ENCODE results near the gene PTPRN2. TPM values are rescaled to one million over a fixed set of nuclear protein-coding genes. Genes with fewer than 3 reads are reported as not detected.

The PTPRN2 gene
- total and polyA plus RNA-seq, 2 of the 8 experiments (the other 6 are each of a cell fraction or from before 2014, with no cell fraction given) = 2.6 to 4.5 TPM

- DNase-seq (ENCODE audit: low read depth in 1 of 2, low spot score in 2 of 2) (no peak), FAIRE-seq (no peak)
- no peak overlapping the region for H2BK120ac ChIP-seq (replicated peaks; ENCODE audit: low read depth, low read length)
- no peak overlapping the region for H3K56ac ChIP-seq (replicated peaks; ENCODE audit: insufficient read length, low read depth, low read length)
- ChIA-PET POLR2A (ENCODE audit: partially characterized antibody) (interaction anchor here (0.9 to 1.4 kb wide), 2 partner anchors 38 to 77 kb away, joined by 3 read pairs; no protein-coding TSS in a partner anchor), CTCF (ENCODE audit: partially characterized antibody) (interaction anchor here (1.2 kb wide), 1 partner anchor 31 kb away, joined by 4 read pairs; no protein-coding TSS in a partner anchor)
- peaks cover 0 to 7% of the 10 kb centered on the region in 2 experiments; a peak in 2 of 4 replicates for H3K79me2 ChIP-seq (ENCODE audit: control insufficient read depth in 1 of 2, insufficient read depth in 2 of 2, low read length in 2 of 2)
- peaks cover 5 to 16% (median 11%) of the 10 kb centered on the region in 4 experiments; a peak in 6 of 7 replicates for H3K4me1 ChIP-seq (replicated peaks in 1 of 4; ENCODE audit: control insufficient read depth in 3 of 4, insufficient read depth in 4 of 4, low read length in 3 of 4)
- no peaks in the 10 kb centered on the region for H3K9me3 ChIP-seq (ENCODE audit: insufficient read depth in 2 of 2, low read depth in 1 of 2, low read length in 1 of 2)
- H4K8ac ChIP-seq (ENCODE audit: extremely low read depth, insufficient read depth, low read length) = no peak overlapping the region
- H2BK20ac ChIP-seq (ENCODE audit: low read length) = no peak overlapping the region; the same call in 1 of the 2 replicates
- no peaks in the 10 kb centered on the region for H3K23me2 ChIP-seq (ENCODE audit: low read depth, low read length)
- WGBS, 2 experiments (ENCODE audit: extremely low coverage in 1 of 2, insufficient coverage in 1 of 2, insufficient read length in 1 of 2, insufficient replicate concordance in 2 of 2, low coverage in 1 of 2, low lambda C conversion rate in 2 of 2, missing lambda C conversion rate in 1 of 2) = 95% methylated on average over 4 of the region's 4 CpGs; no CpG with 5 or more reads in 1 of the 2 experiments
- H3K18ac ChIP-seq (ENCODE audit: extremely low read depth, low read length) = no peak overlapping the region
- H3K4me3 ChIP-seq (ENCODE audit: extremely low read depth in 1 of 4, insufficient read depth in 2 of 4, low read depth in 3 of 4, low read length in 4 of 4) = no peak overlapping the region
- no peak overlapping the region for H2AFZ ChIP-seq (ENCODE audit: low read length)
- H3K9ac ChIP-seq (replicated peaks in 1 of 4; ENCODE audit: extremely low read depth in 1 of 4, low read depth in 3 of 4, low read length in 3 of 4) = no peak overlapping the region
- no peak overlapping the region for H3K14ac ChIP-seq (ENCODE audit: insufficient read length)
- H3K36me3 ChIP-seq (ENCODE audit: control insufficient read depth in 2 of 4, insufficient read depth in 4 of 4, low read length in 3 of 4) = peaks cover 0 to 4% (median 0%) of the 10 kb centered on the region in 4 experiments; a peak in 3 of 8 replicates
- H3K23ac ChIP-seq (ENCODE audit: insufficient read length) = no peak overlapping the region
- H2BK15ac ChIP-seq (ENCODE audit: low read length) = no peak overlapping the region
- H2BK5ac ChIP-seq (ENCODE audit: low read depth, low read length) = peak overlapping the region; percentile 95; the same call in 1 of the 2 replicates
- no peaks in the 10 kb centered on the region for H3K27me3 ChIP-seq (replicated peaks in 1 of 4; ENCODE audit: control insufficient read depth in 3 of 4, extremely low read depth in 1 of 4, insufficient read depth in 3 of 4, low read length in 3 of 4)
- no peak for TF ChIP-seq POLR2AphosphoS5 (IDR thresholded peaks at IDR 0.05; ENCODE audit: low read depth, low read length)
- no peak for TF ChIP-seq E2F6 (IDR thresholded peaks at IDR 0.05)
- TF ChIP-seq JUN (IDR thresholded peaks at IDR 0.05; ENCODE audit: low read depth, low read length) = no peak
- no peak for TF ChIP-seq GABPA (IDR thresholded peaks at IDR 0.05; ENCODE audit: borderline replicate concordance, insufficient read depth, low read length)
- no peak for TF ChIP-seq CREB1 (IDR thresholded peaks at IDR 0.05)
- no peak for TF ChIP-seq CBX8 (IDR thresholded peaks at IDR 0.05; ENCODE audit: borderline replicate concordance, low read depth, low read length)
- no peak for TF ChIP-seq ASH2L (IDR thresholded peaks at IDR 0.05; ENCODE audit: low read length)
- TF ChIP-seq SIX5 (IDR thresholded peaks at IDR 0.05; ENCODE audit: low read depth, low read length) = no peak
- no peak for TF ChIP-seq SIN3A (conservative IDR thresholded peaks at IDR 0.05 in 1 of 2, IDR thresholded peaks at IDR 0.05 in 1 of 2; ENCODE audit: low read depth in 1 of 2, low read length in 2 of 2)
- no peak for TF ChIP-seq BACH1 (IDR thresholded peaks at IDR 0.05; ENCODE audit: low read length)
- no peak overlapping the region for H3K27ac ChIP-seq (ENCODE audit: low read depth, low read length)
- no peak overlapping the region for H4K5ac ChIP-seq (ENCODE audit: insufficient read length, low read depth, low read length)
- peak overlapping the region; percentile 17; the same call in 1 of the 2 replicates for H2AK5ac ChIP-seq (ENCODE audit: low read depth, low read length)
- no peak overlapping the region for H4K91ac ChIP-seq (replicated peaks; ENCODE audit: insufficient read length, low read length)
- H3K4ac ChIP-seq (replicated peaks; ENCODE audit: insufficient read length, low read depth, low read length) = no peak overlapping the region
- H3K79me1 ChIP-seq (ENCODE audit: low read depth, low read length) = no peaks in the 10 kb centered on the region
- no peaks in the 10 kb centered on the region for H4K20me1 ChIP-seq (replicated peaks in 1 of 2; ENCODE audit: control insufficient read depth in 1 of 2, insufficient read depth in 2 of 2, low read length in 2 of 2)
- H3K4me2 ChIP-seq (ENCODE audit: insufficient read depth in 1 of 2, low read depth in 2 of 2, low read length in 2 of 2) = no peak overlapping the region
- H2BK12ac ChIP-seq (ENCODE audit: low read depth, low read length) = no peak overlapping the region; the same call in 1 of the 2 replicates
Observed at GRCh38 chr7:158618745-158619140, 31.1 kb upstream of the PTPRN2 start.

All from H1 (cell line).